SK-N-SH (cell line): ENCODE data around the gene POTEH.
"Not testable (repeated sequence)": the region's sequence is repeated elsewhere in the genome, so short reads cannot be mapped to it uniquely, and the experiment has no call there.

Experiments
- GATA2 ChIP-seq: sonication (generic); formaldehyde crosslinking; IDR thresholded peaks from 2 replicates; pipeline ENCODE4 v1.5.0; 2020; ENCODE audit warnings: mild to moderate bottlenecking, missing genetic modification reagents
- NFIC ChIP-seq: IDR thresholded peaks from 2 replicates; pipeline ENCODE4 v1.4.0; 2012; ENCODE audit warnings: borderline replicate concordance

DNA sequence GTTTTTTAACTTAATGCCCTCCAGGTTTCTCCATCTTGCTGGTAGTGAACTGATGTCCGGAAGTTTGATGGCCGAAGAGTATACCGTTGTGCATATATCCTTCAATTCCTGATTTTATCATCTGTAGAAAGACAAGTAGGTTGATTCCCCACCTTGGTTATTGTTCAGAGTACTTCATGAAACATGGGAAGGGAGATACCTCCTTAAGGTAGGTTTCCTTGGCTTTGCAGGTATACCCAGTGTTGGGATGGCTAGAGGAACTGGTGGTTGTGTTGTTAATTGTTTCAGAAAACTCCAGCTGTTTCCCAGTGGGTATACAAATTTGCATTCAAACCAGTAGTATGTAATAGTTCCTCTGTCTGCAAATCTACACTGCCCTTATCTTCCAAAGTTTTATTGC lies 25.1 kb upstream of the POTEH start:
- not testable (repeated sequence) for TF ChIP-seq NFIC, GATA2
